GM18909 (cell line): ENCODE results near the gene DCAF11.
"Not testable (repeated sequence)": the region's sequence is repeated elsewhere in the genome, so short reads cannot be mapped to it uniquely, and the experiment has no call there.

ENCODE experiments used
- ATAC-seq: cut with Tn5 transposase; IDR thresholded peaks from one replicate; pipeline ENCODE4 v1.9.1; 2021; ENCODE audit warnings: mild to moderate bottlenecking; ENCODE audit not compliant: unreplicated experiment, poor library complexity

Gene DCAF11

DNA sequence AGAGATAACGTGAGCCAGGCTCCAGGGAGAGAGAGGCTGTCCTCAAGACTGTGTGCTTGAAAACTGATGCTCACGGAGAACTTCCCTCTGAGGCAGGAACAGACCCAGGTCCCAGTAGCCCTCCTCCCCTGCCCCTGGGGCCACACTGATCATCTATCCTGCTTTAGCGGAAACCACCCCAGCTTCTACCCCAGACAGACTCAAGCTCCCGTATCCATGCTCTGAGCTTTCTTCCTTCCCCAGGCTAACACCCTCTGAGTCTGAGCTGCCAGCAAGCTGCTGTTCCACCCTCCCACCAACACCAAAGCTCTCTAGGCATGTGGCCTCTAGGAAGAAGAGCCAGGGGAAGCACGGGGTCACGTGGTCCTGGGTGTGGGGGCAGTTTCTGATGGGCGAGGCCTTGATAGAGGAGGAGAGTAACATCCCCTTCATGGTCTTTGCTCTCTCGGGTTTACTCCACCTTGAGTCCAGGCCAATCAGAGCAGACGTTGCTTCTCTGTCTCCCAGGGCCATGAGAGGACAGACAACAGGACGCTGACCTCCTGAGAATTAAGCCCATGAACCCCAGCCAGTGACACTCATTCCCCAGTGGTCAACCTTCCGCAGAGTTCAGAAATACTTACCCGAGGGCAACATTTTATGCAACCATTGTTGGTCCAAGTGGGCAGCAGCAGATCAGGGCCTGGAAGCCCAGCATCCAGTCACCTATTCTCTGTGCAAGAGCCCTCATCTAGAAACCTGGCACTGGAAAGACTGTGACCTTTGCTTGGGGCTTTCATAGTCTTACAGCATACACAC is 19.1 kb upstream of the DCAF11 start:
- ATAC-seq, result peak; percentile 76

DNA sequence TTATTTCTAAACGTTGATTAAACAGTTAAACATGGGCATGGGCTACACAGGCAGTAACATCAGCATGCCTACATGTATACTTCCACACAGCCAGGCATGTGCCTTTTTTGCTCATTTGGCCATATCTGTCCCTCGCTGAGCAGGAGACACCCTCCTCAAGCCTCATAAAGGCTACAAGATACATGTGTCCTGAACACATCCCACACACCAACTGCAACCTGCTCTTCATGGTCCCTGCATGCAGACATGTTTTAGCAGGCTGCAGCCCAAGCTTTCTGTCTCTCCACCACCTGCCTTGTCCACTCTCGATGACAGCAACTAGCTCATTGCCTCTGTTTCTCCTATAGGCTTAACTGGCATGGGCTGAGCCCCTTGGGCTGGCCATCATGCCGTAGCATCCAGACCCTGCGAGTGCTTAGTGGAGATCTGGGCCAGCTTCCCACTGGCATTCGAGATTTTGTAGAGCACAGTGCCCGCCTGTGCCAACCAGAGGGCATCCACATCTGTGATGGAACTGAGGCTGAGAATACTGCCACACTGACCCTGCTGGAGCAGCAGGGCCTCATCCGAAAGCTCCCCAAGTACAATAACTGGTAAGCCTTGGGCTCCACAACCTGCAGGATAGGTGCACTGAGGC is 17.9 kb upstream of the DCAF11 start:
- no peak for ATAC-seq

DNA sequence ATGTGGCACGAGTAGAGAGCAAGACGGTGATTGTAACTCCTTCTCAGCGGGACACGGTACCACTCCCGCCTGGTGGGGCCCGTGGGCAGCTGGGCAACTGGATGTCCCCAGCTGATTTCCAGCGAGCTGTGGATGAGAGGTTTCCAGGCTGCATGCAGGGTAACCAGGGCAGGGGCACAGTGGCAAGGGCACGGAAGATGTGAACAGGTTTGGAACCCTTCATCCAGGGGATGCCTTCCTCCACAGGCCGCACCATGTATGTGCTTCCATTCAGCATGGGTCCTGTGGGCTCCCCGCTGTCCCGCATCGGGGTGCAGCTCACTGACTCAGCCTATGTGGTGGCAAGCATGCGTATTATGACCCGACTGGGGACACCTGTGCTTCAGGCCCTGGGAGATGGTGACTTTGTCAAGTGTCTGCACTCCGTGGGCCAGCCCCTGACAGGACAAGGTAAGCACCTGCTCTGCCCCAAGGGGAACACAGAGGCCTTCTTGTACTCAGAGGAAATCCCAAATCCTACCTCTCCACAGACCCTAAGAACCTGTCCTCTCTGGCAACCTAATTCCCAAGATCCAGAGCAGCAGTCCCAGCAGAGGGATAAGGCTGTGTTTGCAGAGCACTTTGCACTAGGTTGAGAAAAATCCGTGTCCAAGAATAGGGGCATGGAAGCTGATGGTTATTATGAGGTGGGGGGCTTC is 16.2 kb upstream of the DCAF11 start:
- no peak for ATAC-seq

DNA sequence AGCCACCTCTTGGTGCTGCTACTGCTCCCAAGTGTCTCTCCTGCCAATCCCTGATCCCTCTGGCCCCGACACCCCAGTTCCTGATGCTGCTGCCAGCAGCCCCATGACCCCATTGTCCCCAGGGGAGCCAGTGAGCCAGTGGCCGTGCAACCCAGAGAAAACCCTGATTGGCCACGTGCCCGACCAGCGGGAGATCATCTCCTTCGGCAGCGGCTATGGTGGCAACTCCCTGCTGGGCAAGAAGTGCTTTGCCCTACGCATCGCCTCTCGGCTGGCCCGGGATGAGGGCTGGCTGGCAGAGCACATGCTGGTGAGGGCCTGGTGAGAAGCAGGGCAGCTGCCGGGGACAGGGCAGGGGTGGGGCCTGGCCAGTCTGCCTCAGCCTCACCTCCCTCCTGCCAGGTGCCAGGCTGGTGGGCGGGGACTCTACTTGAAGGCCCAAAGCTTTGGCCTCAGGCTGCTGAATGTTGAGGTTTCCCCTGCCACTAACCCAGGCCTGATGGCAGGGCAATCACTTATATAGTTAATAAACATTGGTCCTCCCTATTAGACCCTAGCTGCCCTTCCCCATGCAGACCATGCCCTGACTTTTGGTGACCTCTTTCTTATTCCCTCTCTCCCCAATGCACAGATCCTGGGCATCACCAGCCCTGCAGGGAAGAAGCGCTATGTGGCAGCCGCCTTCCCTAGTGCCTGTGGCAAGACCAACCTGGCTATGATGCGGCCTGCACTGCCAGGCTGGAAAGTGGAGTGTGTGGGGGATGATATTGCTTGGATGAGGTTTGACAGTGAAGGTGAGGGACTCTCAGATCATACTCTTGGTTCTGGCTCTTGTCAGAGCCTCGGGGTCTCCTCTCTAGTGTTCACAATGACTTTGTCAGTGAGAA is 15.4 kb upstream of the DCAF11 start:
- no peak for ATAC-seq

DNA sequence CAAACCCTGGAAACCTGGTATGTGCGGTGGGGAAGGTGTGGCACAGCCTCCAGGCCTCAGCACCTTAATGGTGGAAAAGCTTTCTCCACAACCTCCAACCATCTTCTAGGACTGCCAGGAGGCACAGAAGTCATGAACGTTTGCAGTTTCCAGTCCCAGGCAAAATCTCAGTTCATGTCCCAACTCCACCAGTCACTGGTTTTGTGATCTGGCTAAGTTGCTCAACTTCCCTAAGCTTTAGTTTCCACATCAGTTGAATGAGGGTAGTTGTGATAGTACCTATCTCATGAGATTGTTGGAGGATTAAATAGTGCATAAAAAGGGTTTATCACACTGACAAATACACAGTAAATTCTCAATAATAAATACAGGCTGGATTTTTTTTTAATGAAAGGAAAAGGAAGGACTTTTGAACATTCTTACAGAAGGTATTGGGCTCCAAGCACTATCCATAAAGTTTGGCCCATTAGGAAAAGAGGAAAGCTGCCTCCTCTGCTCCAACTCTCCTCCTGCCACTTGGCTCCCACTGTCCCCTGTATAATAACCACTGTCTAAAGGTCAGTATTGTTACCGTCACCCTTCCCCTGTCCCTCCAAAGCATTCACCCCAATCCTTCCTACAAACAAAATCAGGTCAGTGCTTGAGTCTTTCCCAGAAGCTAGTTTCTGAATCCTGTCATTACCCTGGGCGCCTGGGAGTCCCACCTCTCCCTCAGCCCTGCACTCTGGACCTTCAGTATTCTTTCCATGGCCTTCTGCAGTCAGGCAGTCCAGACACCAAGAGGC is 14.2 kb upstream of the DCAF11 start:
- no peak for ATAC-seq

DNA sequence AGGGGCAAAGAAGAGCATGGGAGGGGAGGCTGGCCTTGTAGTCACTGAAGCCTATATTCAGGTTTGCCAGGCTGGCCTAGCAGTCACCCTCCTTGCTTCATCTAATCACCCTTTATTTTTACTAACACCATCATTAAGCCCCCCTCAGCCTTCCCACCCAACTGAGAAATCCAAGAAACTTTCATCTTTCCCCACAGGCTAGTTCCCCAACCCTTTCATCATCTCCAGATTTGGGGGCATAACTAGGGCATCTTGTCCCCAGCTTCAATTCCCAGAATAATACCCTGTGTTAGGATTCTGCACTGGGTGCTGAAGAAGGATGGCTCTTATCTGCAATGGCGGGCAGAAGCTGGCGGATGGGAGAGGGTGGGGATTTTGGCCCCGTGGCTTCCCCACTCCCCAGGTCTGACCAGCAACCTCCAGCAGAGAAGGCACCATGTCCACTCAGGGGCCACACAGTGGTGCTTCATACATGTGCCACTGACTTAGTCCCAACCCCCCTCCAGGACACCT is 13.5 kb upstream of the DCAF11 start:
- no peak for ATAC-seq

DNA sequence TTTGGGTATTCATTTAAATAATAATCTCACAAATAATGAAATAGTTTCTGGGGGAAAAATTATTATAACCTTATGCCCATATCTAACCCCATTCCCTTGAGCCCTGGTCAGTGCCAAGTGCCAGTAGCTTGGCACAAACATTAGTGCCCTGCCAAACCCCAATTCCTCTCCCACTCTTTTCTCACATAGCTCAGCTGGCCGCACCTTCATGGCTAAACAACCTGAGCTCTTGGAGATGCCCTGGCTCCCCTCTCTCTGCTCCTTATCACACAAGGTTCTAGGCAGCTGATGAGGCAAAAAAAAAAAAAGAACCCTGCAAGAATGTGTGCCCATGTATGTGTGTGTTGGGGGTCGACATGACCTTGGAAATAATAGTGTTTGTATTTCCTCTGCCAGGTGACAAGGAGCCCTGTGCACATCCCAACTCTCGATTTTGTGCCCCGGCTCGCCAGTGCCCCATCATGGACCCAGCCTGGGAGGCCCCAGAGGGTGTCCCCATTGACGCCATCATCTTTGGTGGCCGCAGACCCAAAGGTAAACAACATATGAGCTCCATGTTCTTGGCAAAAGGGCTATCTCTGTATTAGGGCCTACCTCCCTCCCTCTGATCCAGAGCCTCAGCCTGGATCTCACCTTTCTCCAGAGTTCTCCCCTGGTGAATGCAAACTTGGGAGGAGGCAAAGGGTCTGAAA is 12.1 kb upstream of the DCAF11 start:
- ATAC-seq, result no peak

DNA sequence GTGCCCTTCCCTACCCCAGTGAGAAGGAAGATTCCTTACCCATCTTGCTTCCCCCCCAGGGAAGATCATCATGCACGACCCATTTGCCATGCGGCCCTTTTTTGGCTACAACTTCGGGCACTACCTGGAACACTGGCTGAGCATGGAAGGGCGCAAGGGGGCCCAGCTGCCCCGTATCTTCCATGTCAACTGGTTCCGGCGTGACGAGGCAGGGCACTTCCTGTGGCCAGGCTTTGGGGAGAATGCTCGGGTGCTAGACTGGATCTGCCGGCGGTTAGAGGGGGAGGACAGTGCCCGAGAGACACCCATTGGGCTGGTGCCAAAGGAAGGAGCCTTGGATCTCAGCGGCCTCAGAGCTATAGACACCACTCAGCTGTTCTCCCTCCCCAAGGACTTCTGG is 11.1 kb upstream of the DCAF11 start:
- no peak for ATAC-seq

DNA sequence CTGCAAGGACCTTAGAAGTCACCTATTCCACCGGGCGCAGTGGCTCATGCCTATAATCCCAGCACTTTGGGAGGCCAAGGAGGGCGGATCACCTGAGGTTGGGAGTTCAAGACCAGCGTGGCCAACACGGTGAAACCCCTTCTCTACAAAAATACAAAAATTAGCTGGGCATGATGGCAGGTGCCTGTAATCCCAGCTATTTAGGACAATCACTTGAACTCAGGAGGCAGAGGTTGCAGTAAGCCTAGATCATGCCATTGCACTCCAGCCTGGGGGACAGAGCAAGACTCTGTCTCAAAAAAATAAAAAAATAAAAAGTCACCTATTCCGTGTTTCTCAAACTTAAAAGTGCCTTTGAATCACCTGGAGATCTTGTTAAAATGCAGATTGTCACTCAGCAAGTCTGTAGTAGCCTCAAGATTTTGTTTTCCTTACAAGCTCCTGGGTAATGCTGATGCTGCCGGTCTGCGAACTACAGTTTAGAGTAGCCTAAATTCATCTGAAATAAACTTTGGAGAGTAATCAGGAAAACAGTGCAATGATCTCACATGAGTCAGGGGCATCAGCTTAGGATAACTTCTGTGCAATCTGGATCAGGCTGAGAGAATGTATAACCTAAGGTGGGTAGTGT is 8.9 kb upstream of the DCAF11 start:
- not testable (repeated sequence) for ATAC-seq

DNA sequence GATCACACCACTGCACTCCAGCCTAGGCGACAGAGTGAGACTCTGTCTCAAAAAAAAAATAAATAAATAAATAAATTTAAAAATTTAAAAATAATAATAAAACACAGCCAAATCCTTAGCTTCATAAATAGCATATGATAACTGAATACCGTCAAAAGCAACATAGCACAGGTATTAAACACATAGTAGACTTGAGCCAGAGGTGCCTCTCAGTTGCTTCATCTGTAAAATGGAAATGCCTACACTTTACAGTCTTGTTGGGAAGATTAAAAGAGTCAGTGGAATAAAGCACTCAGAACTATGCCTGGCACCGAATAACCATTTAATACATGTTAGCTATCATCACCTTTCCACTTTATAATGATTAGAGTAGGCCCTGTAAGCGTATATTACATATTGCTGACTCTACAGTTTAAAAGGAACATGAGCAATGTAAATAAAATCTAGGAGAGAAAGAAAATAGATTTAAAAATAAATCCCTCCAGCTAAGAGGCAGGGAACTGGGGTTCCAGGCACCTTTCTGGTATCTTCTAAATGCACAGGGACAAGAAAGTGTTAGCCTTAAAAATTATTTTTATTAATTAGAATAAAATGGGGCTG is 7.8 kb upstream of the DCAF11 start:
- ATAC-seq, result no peak

DNA sequence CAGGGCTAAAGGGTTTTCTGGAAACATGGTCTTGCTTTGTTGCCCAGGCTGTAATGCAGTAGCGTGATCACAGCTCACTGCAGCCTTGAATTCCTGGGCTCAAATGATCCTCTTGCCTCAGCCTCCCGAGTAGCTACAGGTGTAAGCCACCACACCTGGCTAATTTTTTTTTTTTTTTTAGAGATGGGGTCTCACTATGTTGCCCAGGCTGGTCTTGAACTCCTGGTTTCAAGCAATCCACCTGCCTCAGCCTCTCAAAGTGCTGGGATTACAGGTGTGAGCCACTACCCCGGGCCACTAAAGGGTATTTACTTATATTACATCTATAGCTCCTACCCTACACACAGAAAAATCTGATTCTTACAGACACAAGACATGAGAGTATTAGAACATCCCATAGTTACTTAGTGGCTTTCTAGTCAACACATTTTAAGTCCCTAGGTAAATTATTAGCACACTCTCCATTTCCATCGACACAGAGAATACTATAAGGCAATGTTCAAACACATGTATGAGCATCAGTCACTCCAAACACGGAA is 6.2 kb upstream of the DCAF11 start:
- ATAC-seq, result peak; percentile 36

DNA sequence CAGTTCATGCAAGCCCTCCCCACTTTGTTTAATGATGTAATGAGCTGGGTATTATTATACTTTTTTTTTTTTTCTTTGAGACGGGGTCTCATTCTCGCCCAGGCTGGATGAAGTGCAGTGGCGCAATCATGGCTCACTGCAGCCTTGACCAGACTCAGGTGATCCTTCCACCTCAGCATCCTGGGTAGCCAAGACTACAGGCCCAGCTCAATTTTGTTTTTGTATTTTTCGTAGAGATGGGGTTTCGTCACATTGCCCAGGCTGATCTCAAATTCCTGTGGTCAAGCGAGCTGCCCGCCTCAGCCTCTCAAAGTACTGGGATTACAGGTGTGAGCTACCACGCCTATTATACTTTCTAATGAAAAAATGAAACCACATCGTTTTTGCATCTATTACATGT is 4.5 kb upstream of the DCAF11 start:
- no peak for ATAC-seq

DNA sequence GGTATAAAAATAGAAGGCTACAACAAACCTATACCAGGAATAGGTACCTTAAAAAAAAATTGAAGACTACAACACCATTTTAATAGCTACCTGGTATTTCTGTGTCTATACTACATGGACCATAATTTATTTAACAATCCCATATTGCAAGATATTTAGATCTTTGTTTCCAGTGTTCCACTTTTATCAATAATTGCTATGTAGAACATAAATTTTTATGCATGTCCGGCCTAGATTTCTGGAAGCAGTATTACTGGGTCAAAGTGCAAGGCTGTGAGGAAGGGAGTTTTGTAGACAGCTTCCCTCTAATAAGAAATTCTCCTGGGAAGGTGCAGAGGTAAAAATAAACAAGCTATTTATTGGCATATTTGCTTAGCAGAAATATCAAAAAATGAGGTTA is 4.1 kb upstream of the DCAF11 start:
- ATAC-seq, result no peak

DNA sequence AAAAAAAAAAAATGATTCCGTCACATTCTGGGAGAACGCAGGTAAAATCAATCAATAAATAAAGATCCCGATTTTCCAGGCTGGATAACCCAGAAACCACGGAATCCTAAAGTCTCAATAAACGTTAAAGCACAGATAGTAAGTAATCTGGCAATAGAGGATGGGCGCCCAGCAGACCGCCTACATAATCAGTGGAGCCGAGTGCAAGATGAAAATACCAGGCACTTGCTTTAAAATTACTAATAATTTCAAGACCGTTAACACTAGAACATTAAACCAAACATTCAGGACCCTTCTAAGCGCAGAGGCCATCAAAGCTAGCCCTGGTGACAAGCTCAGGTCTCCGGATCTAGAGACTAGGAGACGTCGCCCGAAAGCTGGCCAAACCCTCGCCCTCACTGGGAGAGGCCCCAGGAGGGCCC is 1.2 kb upstream of the DCAF11 start:
- peak; percentile 0 for ATAC-seq

DNA sequence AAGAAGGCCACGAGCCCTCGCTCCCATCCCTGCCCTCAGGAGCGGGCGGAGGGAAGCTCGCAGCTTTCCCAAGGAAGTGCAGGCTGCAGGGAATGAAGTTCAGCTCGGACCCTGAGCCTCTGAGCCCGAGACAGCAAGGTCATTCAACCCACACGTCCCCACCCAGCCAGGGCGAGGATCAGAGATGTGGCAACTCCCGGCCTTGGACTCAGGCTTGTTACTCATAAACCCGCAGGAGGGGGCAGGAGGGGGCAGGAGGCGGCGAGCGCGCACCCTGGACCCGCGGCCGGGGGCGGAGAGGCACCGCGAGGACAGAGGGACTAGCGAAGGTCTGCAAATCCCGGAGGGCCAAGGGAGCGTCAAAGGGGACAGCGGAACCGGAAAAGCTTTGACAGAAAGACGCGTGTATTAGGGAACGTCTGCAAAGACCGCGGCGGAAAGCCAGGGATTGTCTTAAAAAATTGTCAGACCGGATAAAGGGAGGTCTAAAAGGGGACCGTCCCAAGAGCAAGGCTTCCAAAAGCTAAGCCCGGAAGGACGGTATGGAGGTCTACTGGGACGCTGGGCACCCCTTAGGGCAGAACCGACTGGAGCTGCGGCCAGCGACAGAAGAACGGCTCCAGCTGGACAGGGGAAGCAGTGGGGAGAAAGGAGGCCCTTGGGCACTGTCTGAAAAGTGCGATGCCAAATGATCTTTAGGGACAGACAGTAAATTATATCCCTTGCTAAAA is 611 bp upstream of the DCAF11 start:
- ATAC-seq, result peak; percentile 37

DNA sequence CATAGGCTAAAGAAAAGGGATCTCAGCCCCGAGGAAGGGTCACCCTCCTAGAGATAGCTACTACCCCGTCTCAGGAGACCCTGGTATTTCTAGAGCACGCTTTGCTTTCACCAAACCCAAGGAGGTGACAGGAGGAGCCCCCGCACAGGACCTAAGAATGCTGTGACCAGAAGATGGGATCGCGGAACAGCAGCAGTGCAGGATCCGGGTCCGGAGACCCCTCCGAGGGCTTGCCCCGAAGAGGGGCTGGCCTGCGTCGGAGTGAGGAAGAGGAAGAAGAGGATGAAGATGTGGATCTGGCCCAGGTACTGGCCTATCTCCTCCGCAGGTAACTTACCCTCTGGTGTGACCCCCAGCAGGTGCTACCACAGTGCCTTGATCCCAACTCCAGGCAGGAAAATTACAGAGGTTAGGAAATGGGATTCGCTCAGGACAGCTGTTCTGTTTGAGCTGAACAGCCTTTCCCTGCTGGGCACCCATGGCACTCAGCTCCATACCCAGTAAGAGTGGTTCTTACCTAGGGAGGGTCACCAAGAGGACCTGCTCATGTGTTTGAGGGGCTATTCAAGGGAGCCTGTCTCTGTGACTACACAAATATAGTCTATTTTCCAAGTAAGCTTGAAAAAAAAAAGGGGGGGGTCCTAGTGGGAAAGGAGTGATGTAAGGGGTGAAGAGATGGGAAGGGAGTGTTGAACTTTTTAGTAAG is 998 bp downstream of the DCAF11 start:
- no peak for ATAC-seq
